Ishikawa (cell line): ENCODE data around the gene BIRC6.

Experiments
- CEBPB ChIP-seq: IDR thresholded peaks from 2 replicates; pipeline ENCODE4 v1.6.1; 2012
- CREB1 ChIP-seq: IDR thresholded peaks from 2 replicates; pipeline ENCODE4 v1.6.1; 2012; ENCODE audit warnings: low read depth
- EGR1 ChIP-seq: IDR thresholded peaks from 2 replicates; pipeline ENCODE4 v1.6.1; 2012
- EP300 ChIP-seq: IDR thresholded peaks from 2 replicates; pipeline ENCODE4 v1.6.1; 2012; ENCODE audit warnings: borderline replicate concordance
- FOXM1 ChIP-seq: IDR thresholded peaks from 2 replicates; pipeline ENCODE4 v1.6.1; 2012; ENCODE audit warnings: low read depth, borderline replicate concordance
- NFIC ChIP-seq: IDR thresholded peaks from 2 replicates; pipeline ENCODE4 v1.6.1; 2012
- RAD21 ChIP-seq: IDR thresholded peaks from 2 replicates; pipeline ENCODE4 v1.6.1; 2012; ENCODE audit warnings: low read depth
- TAF1 ChIP-seq: IDR thresholded peaks from 2 replicates; pipeline ENCODE4 v1.6.1; 2012; ENCODE audit warnings: low read depth, mild to moderate bottlenecking
- TCF12 ChIP-seq: IDR thresholded peaks from 2 replicates; pipeline ENCODE4 v1.6.1; 2012; ENCODE audit warnings: low read depth
- TEAD4 ChIP-seq: IDR thresholded peaks from 2 replicates; pipeline ENCODE4 v1.6.1; 2012
- USF1 ChIP-seq: IDR thresholded peaks from 2 replicates; pipeline ENCODE4 v1.6.1; 2012
- YY1 ChIP-seq: IDR thresholded peaks from 2 replicates; pipeline ENCODE4 v1.6.1; 2012; ENCODE audit warnings: low read depth
- ZBTB7A ChIP-seq: IDR thresholded peaks from 2 replicates; pipeline ENCODE4 v1.6.1; 2012; ENCODE audit warnings: low read depth
- TF ChIP-seq, protein P1 (sequence below): IDR thresholded peaks from 2 replicates; pipeline ENCODE4 v1.6.1; 2012
- TF ChIP-seq, protein P2 (sequence below): IDR thresholded peaks from 2 replicates; pipeline ENCODE4 v1.6.1; 2012; ENCODE audit warnings: low read depth, mild to moderate bottlenecking

The BIRC6 gene

GRCh38 chr2:32489061-32489460, 132.2 kb downstream of the BIRC6 start:
- TF ChIP-seq NFIC (no peak), ZBTB7A (no peak), EP300 (no peak), TCF12 (no peak), CEBPB (no peak), CREB1 (no peak), TEAD4 (no peak), FOXM1 (no peak), TAF1 (no peak), USF1 (no peak), YY1 (no peak), RAD21 (no peak)
- TF ChIP-seq, protein P1, sequence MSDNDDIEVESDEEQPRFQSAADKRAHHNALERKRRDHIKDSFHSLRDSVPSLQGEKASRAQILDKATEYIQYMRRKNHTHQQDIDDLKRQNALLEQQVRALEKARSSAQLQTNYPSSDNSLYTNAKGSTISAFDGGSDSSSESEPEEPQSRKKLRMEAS, result no peak
- TF ChIP-seq, protein P2, sequence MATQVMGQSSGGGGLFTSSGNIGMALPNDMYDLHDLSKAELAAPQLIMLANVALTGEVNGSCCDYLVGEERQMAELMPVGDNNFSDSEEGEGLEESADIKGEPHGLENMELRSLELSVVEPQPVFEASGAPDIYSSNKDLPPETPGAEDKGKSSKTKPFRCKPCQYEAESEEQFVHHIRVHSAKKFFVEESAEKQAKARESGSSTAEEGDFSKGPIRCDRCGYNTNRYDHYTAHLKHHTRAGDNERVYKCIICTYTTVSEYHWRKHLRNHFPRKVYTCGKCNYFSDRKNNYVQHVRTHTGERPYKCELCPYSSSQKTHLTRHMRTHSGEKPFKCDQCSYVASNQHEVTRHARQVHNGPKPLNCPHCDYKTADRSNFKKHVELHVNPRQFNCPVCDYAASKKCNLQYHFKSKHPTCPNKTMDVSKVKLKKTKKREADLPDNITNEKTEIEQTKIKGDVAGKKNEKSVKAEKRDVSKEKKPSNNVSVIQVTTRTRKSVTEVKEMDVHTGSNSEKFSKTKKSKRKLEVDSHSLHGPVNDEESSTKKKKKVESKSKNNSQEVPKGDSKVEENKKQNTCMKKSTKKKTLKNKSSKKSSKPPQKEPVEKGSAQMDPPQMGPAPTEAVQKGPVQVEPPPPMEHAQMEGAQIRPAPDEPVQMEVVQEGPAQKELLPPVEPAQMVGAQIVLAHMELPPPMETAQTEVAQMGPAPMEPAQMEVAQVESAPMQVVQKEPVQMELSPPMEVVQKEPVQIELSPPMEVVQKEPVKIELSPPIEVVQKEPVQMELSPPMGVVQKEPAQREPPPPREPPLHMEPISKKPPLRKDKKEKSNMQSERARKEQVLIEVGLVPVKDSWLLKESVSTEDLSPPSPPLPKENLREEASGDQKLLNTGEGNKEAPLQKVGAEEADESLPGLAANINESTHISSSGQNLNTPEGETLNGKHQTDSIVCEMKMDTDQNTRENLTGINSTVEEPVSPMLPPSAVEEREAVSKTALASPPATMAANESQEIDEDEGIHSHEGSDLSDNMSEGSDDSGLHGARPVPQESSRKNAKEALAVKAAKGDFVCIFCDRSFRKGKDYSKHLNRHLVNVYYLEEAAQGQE, result no peak

DNA sequence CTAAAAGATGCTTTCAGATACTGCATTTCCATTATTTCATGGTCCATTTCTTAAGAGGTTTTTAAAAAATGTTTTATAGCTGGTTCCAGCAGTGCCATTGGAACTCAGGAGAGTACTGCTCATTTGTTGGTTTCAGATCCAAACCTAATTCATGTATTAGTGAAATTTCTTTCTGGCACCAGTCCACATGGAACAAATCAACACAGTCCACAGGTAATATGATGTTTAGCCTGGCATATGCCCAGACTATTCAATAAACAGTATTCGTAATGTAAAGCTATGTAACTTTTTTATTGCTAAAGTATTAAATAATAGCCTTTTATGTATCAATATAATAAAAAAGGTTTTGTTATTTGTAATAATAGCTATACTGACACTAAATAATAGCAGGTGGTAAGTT, 134.5 kb downstream of the BIRC6 start:
- no peak for TF ChIP-seq USF1
- no peak for TF ChIP-seq TCF12
- TF ChIP-seq, protein P2, result no peak
- TF ChIP-seq, protein P1, result no peak
- no peak for TF ChIP-seq CEBPB
- no peak for TF ChIP-seq TAF1
- no peak for TF ChIP-seq YY1
- TF ChIP-seq FOXM1, result no peak
- TF ChIP-seq EGR1, result no peak
- no peak for TF ChIP-seq NFIC
- no peak for TF ChIP-seq CREB1
- TF ChIP-seq RAD21, result no peak
- TF ChIP-seq ZBTB7A, result no peak
- TF ChIP-seq TEAD4, result no peak
- TF ChIP-seq EP300, result no peak

- TF ChIP-seq FOXM1 (no peak), TAF1 (no peak), CEBPB (no peak), USF1 (no peak), YY1 (no peak), EP300 (no peak)
These were observed 138.3 kb downstream of the BIRC6 start for GRCh38 chr2:32495139-32495538.

- no peak for TF ChIP-seq TAF1
- TF ChIP-seq CEBPB, result no peak
- TF ChIP-seq, protein P1, result no peak
- TF ChIP-seq NFIC, result no peak
- no peak for TF ChIP-seq ZBTB7A
- no peak for TF ChIP-seq FOXM1
- no peak for TF ChIP-seq TEAD4
- no peak for TF ChIP-seq CREB1
- no peak for TF ChIP-seq RAD21
- TF ChIP-seq TCF12, result no peak
- no peak for TF ChIP-seq YY1
These were observed 139.8 kb downstream of the BIRC6 start for GRCh38 chr2:32496662-32497061.

DNA sequence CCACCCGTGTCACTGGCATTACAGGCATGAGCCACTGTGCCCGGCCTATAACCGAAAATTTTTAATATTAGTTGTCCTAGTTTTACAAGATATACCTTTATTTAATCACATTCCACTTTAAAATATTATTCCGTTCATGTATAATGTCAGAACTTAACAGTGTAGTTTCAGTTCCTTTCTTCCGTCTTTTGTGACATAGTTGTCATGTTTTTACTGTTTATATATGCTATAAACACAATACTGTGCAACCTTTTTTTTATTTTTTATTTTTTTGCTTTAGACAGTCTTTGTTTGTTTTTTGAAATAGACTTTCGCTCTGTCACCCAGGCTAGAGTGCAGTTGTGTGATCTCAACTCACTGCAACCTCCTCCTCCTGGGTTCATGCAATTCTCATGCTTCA, 141.5 kb downstream of the BIRC6 start:
- TF ChIP-seq ZBTB7A, result no peak
- TF ChIP-seq TAF1, result no peak
- TF ChIP-seq, protein P2, result no peak
- TF ChIP-seq NFIC, result no peak
- TF ChIP-seq TEAD4, result no peak
- TF ChIP-seq FOXM1, result no peak
- no peak for TF ChIP-seq YY1
- TF ChIP-seq USF1, result no peak
- TF ChIP-seq EP300, result no peak
- TF ChIP-seq EGR1, result no peak
- TF ChIP-seq RAD21, result no peak
- TF ChIP-seq, protein P1, result no peak
- no peak for TF ChIP-seq CREB1
- TF ChIP-seq CEBPB, result no peak
- no peak for TF ChIP-seq TCF12
